WTC11 (cell line): Measurements from ENCODE around the gene CRADD. TPM values are rescaled to one million over a fixed set of nuclear protein-coding genes. Genes with fewer than 3 reads are reported as not detected.

Source experiments
- ATAC-seq: fragments of 200-7000 bp; cut with Tn5 transposase; 2 replicates; pipeline ENCODE4 v1.10.0; 2021; ENCODE audit warnings: mild to moderate bottlenecking, moderate library complexity
- CTCF ChIA-PET: fragments of 300-600 bp; sonication (Branson Sonifier 250); formaldehyde crosslinking; loops from one replicate; lab custom pipeline; 2021; ENCODE audit warnings: antibody characterized with exemption; lab: Charles Lee
- POLR2A ChIA-PET: fragments of 350-600 bp; sonication (Branson Sonifier 250); formaldehyde crosslinking; loops from one replicate; lab custom pipeline; 2021; ENCODE audit warnings: antibody characterized with exemption; lab: Charles Lee
- DNase-seq: peaks from one replicate; pipeline ENCODE4 v3.0.0; 2021; ENCODE audit warnings: low spot score
- H3K27ac Mint-ChIP-seq: 2 replicates; pipeline ENCODE4 v1.8.0; 2021; ENCODE audit warnings: mixed read lengths
- H3K27me3 Mint-ChIP-seq: 2 replicates; pipeline ENCODE4 v1.8.0; 2021; ENCODE audit warnings: low read depth, mild to moderate bottlenecking, moderate library complexity, mixed read lengths
- H3K36me3 Mint-ChIP-seq: 2 replicates; pipeline ENCODE4 v1.8.0; 2021; ENCODE audit warnings: mixed read lengths
- H3K4me1 Mint-ChIP-seq: 2 replicates; pipeline ENCODE4 v1.8.0; 2022; ENCODE audit warnings: mixed read lengths
- H3K4me3 Mint-ChIP-seq: 2 replicates; pipeline ENCODE4 v1.8.0; 2021; ENCODE audit warnings: mild to moderate bottlenecking, moderate library complexity, mixed read lengths
- H3K9me3 Mint-ChIP-seq: 2 replicates; pipeline ENCODE4 v1.8.0; 2021; ENCODE audit warnings: mixed read lengths
- ATF1 ChIP-seq: sonication (generic); formaldehyde crosslinking; IDR thresholded peaks from 2 replicates; pipeline ENCODE4 v1.8.1; 2023; ENCODE audit warnings: mild to moderate bottlenecking, moderate library complexity, missing genetic modification reagents
- CREM ChIP-seq: sonication (generic); formaldehyde crosslinking; IDR thresholded peaks from 2 replicates; pipeline ENCODE4 v1.8.1; 2022; ENCODE audit warnings: mild to moderate bottlenecking, missing genetic modification reagents, moderate library complexity
- E2F1 ChIP-seq: sonication (generic); formaldehyde crosslinking; IDR thresholded peaks from 2 replicates; pipeline ENCODE4 v1.8.0; 2022; ENCODE audit warnings: mild to moderate bottlenecking, missing genetic modification reagents
- ELF4 ChIP-seq: sonication (generic); formaldehyde crosslinking; IDR thresholded peaks from 2 replicates; pipeline ENCODE4 v1.8.1; 2022; ENCODE audit warnings: low read depth, mild to moderate bottlenecking, moderate library complexity, missing genetic modification reagents
- ETV6 ChIP-seq: sonication (generic); formaldehyde crosslinking; IDR thresholded peaks from 2 replicates; pipeline ENCODE4 v1.8.1; 2022; ENCODE audit warnings: mild to moderate bottlenecking, missing genetic modification reagents
- MLX ChIP-seq: sonication (generic); formaldehyde crosslinking; IDR thresholded peaks from 2 replicates; pipeline ENCODE4 v1.8.1; 2023; ENCODE audit warnings: mild to moderate bottlenecking, missing genetic modification reagents, moderate library complexity
- MYBL2 ChIP-seq: sonication (generic); formaldehyde crosslinking; IDR thresholded peaks from 2 replicates; pipeline ENCODE4 v1.8.1; 2023; ENCODE audit warnings: mild to moderate bottlenecking, moderate library complexity, missing genetic modification reagents
- NFE2L1 ChIP-seq: sonication (generic); formaldehyde crosslinking; IDR thresholded peaks from 2 replicates; pipeline ENCODE4 v1.8.1; 2023; ENCODE audit warnings: missing genetic modification reagents
- NR2C2 ChIP-seq: sonication (generic); formaldehyde crosslinking; IDR thresholded peaks from 2 replicates; pipeline ENCODE4 v1.8.0; 2022; ENCODE audit warnings: mild to moderate bottlenecking, missing genetic modification reagents
- PREB ChIP-seq: sonication (generic); formaldehyde crosslinking; IDR thresholded peaks from 2 replicates; pipeline ENCODE4 v1.8.1; 2022; ENCODE audit warnings: mild to moderate bottlenecking, missing genetic modification reagents, moderate library complexity, borderline replicate concordance
- RELA ChIP-seq: sonication (generic); formaldehyde crosslinking; IDR thresholded peaks from 2 replicates; pipeline ENCODE4 v1.8.1; 2022; ENCODE audit warnings: missing genetic modification reagents, mild to moderate bottlenecking, borderline replicate concordance
- TEAD4 ChIP-seq: sonication (generic); formaldehyde crosslinking; IDR thresholded peaks from 2 replicates; pipeline ENCODE4 v1.8.0; 2022; ENCODE audit warnings: mild to moderate bottlenecking, missing genetic modification reagents
- TP53 ChIP-seq: sonication (generic); formaldehyde crosslinking; IDR thresholded peaks from 2 replicates; pipeline ENCODE4 v1.8.1; 2023; ENCODE audit warnings: mild to moderate bottlenecking, missing genetic modification reagents
- ZNF281 ChIP-seq: sonication (generic); formaldehyde crosslinking; IDR thresholded peaks from 2 replicates; pipeline ENCODE4 v1.8.0; 2023; ENCODE audit warnings: mild to moderate bottlenecking, missing genetic modification reagents
- ZNF512 ChIP-seq: sonication (generic); formaldehyde crosslinking; IDR thresholded peaks from 2 replicates; pipeline ENCODE4 v1.8.1; 2022; ENCODE audit warnings: missing genetic modification reagents, borderline replicate concordance
- ZNF532 ChIP-seq: fragments of 250-450 bp; sonication (Bioruptor Pico); IDR thresholded peaks from 2 replicates; pipeline ENCODE4 v1.9.0; 2021; ENCODE audit warnings: mild to moderate bottlenecking, borderline replicate concordance
- ZNF671 ChIP-seq: fragments of 250-450 bp; sonication (Bioruptor Pico); IDR thresholded peaks from 2 replicates; pipeline ENCODE4 v1.8.0; 2021; ENCODE audit warnings: mild to moderate bottlenecking
- total RNA-seq: library from RNA; stranded (reverse); gene quantifications from 3 replicates; pipeline ENCODE4 v1.2.3, GENCODE V29; 2021

CRADD gene
- total RNA-seq, 1 experiment from 2014 or later = 11.6 TPM

GRCh38 chr12:93696462-93696861 lies 19.3 kb downstream of the CRADD start:
- no peaks in the 10 kb centered on the region for H3K27me3 Mint-ChIP-seq
- no peak overlapping the region for H3K27ac Mint-ChIP-seq
- ChIA-PET CTCF (no interaction called here), POLR2A (no interaction called here)
- no peak for DNase-seq
- no peak overlapping the region for H3K4me3 Mint-ChIP-seq
- no peak for TF ChIP-seq MLX (CRISPR knock-in tag)
- no peaks in the 10 kb centered on the region for H3K36me3 Mint-ChIP-seq
- 0 out of 2 replicates have a peak, but pooled peaks cover 8% of the 10 kb centered on the region for H3K9me3 Mint-ChIP-seq
- peaks cover 40% of the 10 kb centered on the region for H3K4me1 Mint-ChIP-seq
- no peak for ATAC-seq

GRCh38 chr12:93698307-93699092 lies 21.3 kb downstream of the CRADD start:
- 0 out of 2 replicates have a peak, but pooled peaks cover 4% of the 10 kb centered on the region for H3K9me3 Mint-ChIP-seq
- TF ChIP-seq CREM (no peak), ETV6 (CRISPR knock-in tag) (no peak), ZNF281 (CRISPR knock-in tag) (no peak), ZNF671 (CRISPR knock-in tag) (no peak), PREB (CRISPR knock-in tag) (no peak), TP53 (CRISPR knock-in tag) (no peak), MYBL2 (CRISPR knock-in tag) (no peak), NR2C2 (CRISPR knock-in tag) (no peak), TEAD4 (CRISPR knock-in tag) (no peak), E2F1 (CRISPR knock-in tag) (no peak), ZNF532 (no peak), RELA (CRISPR knock-in tag) (no peak), NFE2L1 (CRISPR knock-in tag) (no peak), ZNF512 (CRISPR knock-in tag) (no peak), ATF1 (CRISPR knock-in tag) (no peak), ELF4 (no peak)
- no peak overlapping the region for H3K4me3 Mint-ChIP-seq
- ChIA-PET POLR2A (interaction anchor here (0.5 kb wide), 1 partner anchor 295 kb away, joined by 5 read pairs; no protein-coding TSS in a partner anchor), CTCF (interaction anchor here (1.0 to 2.3 kb wide), 2 partner anchors 195 to 403 kb away, joined by 3 to 11 read pairs; no protein-coding TSS in a partner anchor)
- ATAC-seq (peak; percentile 35), DNase-seq (no peak)
- H3K27ac Mint-ChIP-seq = peak overlapping the region; percentile 66
- no peaks in the 10 kb centered on the region for H3K27me3 Mint-ChIP-seq
- no peaks in the 10 kb centered on the region for H3K36me3 Mint-ChIP-seq
- H3K4me1 Mint-ChIP-seq = peaks cover 54% of the 10 kb centered on the region
